ENCODE data around the gene MARK3. TPM values are rescaled to one million over a fixed set of nuclear protein-coding genes. Genes with fewer than 3 reads are reported as not detected.

Gene MARK3
- total RNA-seq, 1 donor from 2014 or later = 138 TPM

- H3K27ac Mint-ChIP-seq = no peak overlapping the region
- H3K27me3 Mint-ChIP-seq = no peaks in the 10 kb centered on the region
- H3K4me3 Mint-ChIP-seq (ENCODE audit: low read depth) = no peak overlapping the region
- no peak for TF ChIP-seq CTCF (IDR thresholded peaks at IDR 0.05; ENCODE audit: unreplicated experiment)
- DNase-seq (ENCODE audit: low spot score, unreplicated experiment) = no peak
- peaks cover 6% of the 10 kb centered on the region for H3K36me3 Mint-ChIP-seq (ENCODE audit: insufficient read depth)
- no peaks in the 10 kb centered on the region for H3K9me3 Mint-ChIP-seq (ENCODE audit: low read depth)
- no peaks in the 10 kb centered on the region for H3K4me1 Mint-ChIP-seq (ENCODE audit: low read depth)
These were observed 111.6 kb downstream of the MARK3 start for GRCh38 chr14:103496776-103497175.

- no peaks in the 10 kb centered on the region for H3K9me3 Mint-ChIP-seq (ENCODE audit: low read depth)
These were observed 114.5 kb downstream of the MARK3 start for GRCh38 chr14:103499709-103500108.

GRCh38 chr14:103500148-103500990, 115.2 kb downstream of the MARK3 start:
- peak; percentile 72 for DNase-seq (ENCODE audit: low spot score, unreplicated experiment)
- Mint-ChIP-seq H3K36me3 (ENCODE audit: insufficient read depth) (peaks cover 17% of the 10 kb centered on the region), H3K4me1 (ENCODE audit: low read depth) (no peaks in the 10 kb centered on the region), H3K27ac (peak overlapping the region; percentile 70), H3K4me3 (ENCODE audit: low read depth) (no peak overlapping the region), H3K9me3 (ENCODE audit: low read depth) (no peaks in the 10 kb centered on the region), H3K27me3 (no peaks in the 10 kb centered on the region)
- TF ChIP-seq CTCF (IDR thresholded peaks at IDR 0.05; ENCODE audit: unreplicated experiment) = peak; percentile 95

More at GRCh38 chr14:103499709-103500108, 114.5 kb downstream of the MARK3 start:
- no peak for TF ChIP-seq CTCF (IDR thresholded peaks at IDR 0.05; ENCODE audit: unreplicated experiment)
- no peak for DNase-seq (ENCODE audit: low spot score, unreplicated experiment)
- H3K36me3 Mint-ChIP-seq (ENCODE audit: insufficient read depth) = peaks cover 10% of the 10 kb centered on the region
- H3K27me3 Mint-ChIP-seq = no peaks in the 10 kb centered on the region
- H3K27ac Mint-ChIP-seq = no peak overlapping the region
- H3K4me3 Mint-ChIP-seq (ENCODE audit: low read depth) = no peak overlapping the region
- no peaks in the 10 kb centered on the region for H3K4me1 Mint-ChIP-seq (ENCODE audit: low read depth)

GRCh38 chr14:103501041-103501870, 116.0 kb downstream of the MARK3 start:
- H3K4me1 Mint-ChIP-seq (ENCODE audit: low read depth) = no peaks in the 10 kb centered on the region
- H3K9me3 Mint-ChIP-seq (ENCODE audit: low read depth) = no peaks in the 10 kb centered on the region
- H3K27me3 Mint-ChIP-seq = no peaks in the 10 kb centered on the region
- no peak for TF ChIP-seq CTCF (IDR thresholded peaks at IDR 0.05; ENCODE audit: unreplicated experiment)
- peaks cover 18% of the 10 kb centered on the region for H3K36me3 Mint-ChIP-seq (ENCODE audit: insufficient read depth)
- DNase-seq (ENCODE audit: low spot score, unreplicated experiment) = no peak
- H3K4me3 Mint-ChIP-seq (ENCODE audit: low read depth) = no peak overlapping the region
- no peak overlapping the region for H3K27ac Mint-ChIP-seq

GRCh38 chr14:103501921-103502669, 116.9 kb downstream of the MARK3 start:
- H3K4me3 Mint-ChIP-seq (ENCODE audit: low read depth) = no peak overlapping the region
- H3K9me3 Mint-ChIP-seq (ENCODE audit: low read depth) = no peaks in the 10 kb centered on the region
- DNase-seq (ENCODE audit: low spot score, unreplicated experiment) = no peak
- H3K27me3 Mint-ChIP-seq = no peaks in the 10 kb centered on the region
- no peak for TF ChIP-seq CTCF (IDR thresholded peaks at IDR 0.05; ENCODE audit: unreplicated experiment)
- peaks cover 19% of the 10 kb centered on the region for H3K36me3 Mint-ChIP-seq (ENCODE audit: insufficient read depth)
- no peak overlapping the region for H3K27ac Mint-ChIP-seq
- H3K4me1 Mint-ChIP-seq (ENCODE audit: low read depth) = no peaks in the 10 kb centered on the region
